ENCODE measurements around the gene ACADM. TPM values are rescaled to one million over a fixed set of nuclear protein-coding genes. Genes with fewer than 3 reads are reported as not detected.

The ACADM gene
- total RNA-seq, 4 donors from 2014 or later = 50.9 to 71.1 (median 59.7) TPM

DNA sequence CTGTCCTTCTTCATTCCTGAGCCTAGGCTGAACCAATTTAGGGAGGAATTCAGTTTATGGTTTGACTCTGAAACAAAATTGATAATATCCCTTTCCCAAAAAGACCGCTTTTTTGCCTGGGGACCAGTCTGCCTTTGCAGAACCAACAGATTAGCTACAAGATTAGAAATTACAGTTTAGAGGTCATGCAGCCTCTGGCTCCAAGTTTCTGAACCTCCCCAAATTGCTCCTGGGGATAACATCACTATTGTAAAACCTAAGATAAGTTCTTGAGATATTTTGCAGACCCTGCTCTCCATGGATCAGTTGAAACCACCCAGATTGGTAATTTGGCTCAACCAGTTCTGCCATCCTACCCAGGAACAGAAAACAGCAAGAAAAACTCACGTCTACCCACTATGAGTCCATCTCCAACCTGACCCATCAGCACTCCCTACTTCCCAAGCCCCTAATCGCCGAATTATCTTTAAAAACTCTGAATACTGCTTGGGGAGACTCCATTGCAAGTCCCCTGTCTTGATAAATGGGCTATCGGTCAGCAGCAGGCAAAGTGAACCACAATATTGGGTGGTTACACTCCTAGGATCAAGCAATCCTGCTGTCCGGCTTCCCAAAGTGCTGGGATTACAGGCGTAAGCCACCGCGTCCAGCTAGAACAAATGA, 60.9 kb downstream of the ACADM start:
- 16% methylated on average over 7 of the region's 9 CpGs for WGBS
- intact Hi-C loops (cut with DNase I) = loop anchor here (5.0 kb wide), 1 partner anchor 63 kb away; the partner anchor contains the start of gene ACADM
- H3K36me3 ChIP-seq = peaks cover under 1 to 25% (median 7%) of the 10 kb centered on the region in 4 donors
- no peak for DNase-seq (ENCODE audit: extremely low spot score)
- peaks cover 31 to 47% (median 43%) of the 10 kb centered on the region in 4 donors for H3K4me1 ChIP-seq
- no peak for TF ChIP-seq POLR2A (IDR thresholded peaks at IDR 0.05; ENCODE audit: low read depth)
- H3K4me3 ChIP-seq = peak overlapping the region; percentile 68 to 92 (median 78)
- H3K9me3 ChIP-seq = no peaks in the 10 kb centered on the region
- H3K27me3 ChIP-seq = no peaks in the 10 kb centered on the region
- H3K27ac ChIP-seq (replicated peaks in 1 of 4) = peak overlapping the region; percentile 82 to 89 (median 86)

DNA sequence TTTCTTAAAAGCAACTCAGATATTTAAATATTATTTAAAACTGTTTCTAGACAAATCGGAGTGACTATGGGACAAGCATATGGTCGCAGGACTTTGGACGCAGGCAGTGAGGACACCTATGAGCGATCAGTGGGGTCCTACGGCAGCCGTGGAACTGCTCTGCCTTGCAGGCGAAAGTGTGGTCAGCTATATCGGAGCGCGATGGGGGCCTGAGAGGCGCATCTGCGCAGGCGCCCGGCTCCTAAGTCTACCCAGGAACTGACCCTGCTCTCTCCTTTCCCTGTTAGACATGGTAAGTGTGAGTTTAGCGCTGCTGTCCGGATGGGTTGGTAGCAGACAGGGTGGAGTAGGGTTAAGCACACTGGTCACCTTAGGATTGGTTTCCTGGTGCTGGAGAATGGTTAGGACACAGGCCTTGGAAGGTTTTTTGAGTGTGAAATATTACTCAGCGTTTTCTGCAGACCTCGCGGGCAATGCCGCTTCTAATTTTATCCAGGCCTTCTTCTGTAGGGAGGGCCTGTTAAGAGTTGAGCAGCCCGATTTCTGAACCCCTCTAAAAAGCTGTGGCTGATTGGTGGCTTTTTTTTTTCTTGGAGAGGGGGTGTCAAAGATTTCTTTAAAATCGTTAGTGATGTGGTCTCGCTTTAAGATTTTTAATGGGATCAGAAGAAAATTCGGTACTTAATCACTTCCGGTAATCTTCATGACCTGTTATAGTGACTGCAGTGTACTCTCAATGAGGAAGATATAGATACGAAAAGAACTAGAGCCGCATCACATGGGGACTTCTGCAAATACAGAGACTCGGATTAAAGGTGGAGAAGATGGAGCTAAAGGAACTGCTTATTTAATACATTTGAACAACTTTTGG, 61.7 kb downstream of the ACADM start, which contains the start of gene RABGGTB:
Gene RABGGTB, plus strand, starts transcription at position 274 of the 871 bp plus-strand sequence. Its CDS starts 16 bp downstream, at position 290.
- WGBS = under 1% methylated on average over 28 of the region's 28 CpGs
- Histone ChIP-seq H3K27me3 (no peaks in the 10 kb centered on the region), H3K4me1 (peaks cover 35 to 55% (median 51%) of the 10 kb centered on the region in 4 donors), H3K4me3 (peak within 1 kb of the TSS; percentile 68 to 92 (median 78)), H3K27ac (replicated peaks in 1 of 4) (peak within 1 kb of the TSS; percentile 82 to 89 (median 86)), H3K9me3 (no peaks in the 10 kb centered on the region), H3K36me3 (peaks cover 8 to 33% (median 12%) of the 10 kb centered on the region in 4 donors)
- intact Hi-C loops (cut with DNase I) = loop anchor here (5.0 kb wide), 1 partner anchor 64 kb away; the partner anchor contains the start of gene ACADM
- peak; percentile 98 for DNase-seq (ENCODE audit: extremely low spot score)
- TF ChIP-seq EP300 (IDR thresholded peaks at IDR 0.05) (no peak), POLR2A (IDR thresholded peaks at IDR 0.05; ENCODE audit: low read depth) (peak; percentile 88), POLR2AphosphoS5 (IDR thresholded peaks at IDR 0.05) (peak; percentile 94 to 95)
- TF ChIP-seq, protein P1, sequence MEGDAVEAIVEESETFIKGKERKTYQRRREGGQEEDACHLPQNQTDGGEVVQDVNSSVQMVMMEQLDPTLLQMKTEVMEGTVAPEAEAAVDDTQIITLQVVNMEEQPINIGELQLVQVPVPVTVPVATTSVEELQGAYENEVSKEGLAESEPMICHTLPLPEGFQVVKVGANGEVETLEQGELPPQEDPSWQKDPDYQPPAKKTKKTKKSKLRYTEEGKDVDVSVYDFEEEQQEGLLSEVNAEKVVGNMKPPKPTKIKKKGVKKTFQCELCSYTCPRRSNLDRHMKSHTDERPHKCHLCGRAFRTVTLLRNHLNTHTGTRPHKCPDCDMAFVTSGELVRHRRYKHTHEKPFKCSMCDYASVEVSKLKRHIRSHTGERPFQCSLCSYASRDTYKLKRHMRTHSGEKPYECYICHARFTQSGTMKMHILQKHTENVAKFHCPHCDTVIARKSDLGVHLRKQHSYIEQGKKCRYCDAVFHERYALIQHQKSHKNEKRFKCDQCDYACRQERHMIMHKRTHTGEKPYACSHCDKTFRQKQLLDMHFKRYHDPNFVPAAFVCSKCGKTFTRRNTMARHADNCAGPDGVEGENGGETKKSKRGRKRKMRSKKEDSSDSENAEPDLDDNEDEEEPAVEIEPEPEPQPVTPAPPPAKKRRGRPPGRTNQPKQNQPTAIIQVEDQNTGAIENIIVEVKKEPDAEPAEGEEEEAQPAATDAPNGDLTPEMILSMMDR (IDR thresholded peaks at IDR 0.05) = no peak

DNA sequence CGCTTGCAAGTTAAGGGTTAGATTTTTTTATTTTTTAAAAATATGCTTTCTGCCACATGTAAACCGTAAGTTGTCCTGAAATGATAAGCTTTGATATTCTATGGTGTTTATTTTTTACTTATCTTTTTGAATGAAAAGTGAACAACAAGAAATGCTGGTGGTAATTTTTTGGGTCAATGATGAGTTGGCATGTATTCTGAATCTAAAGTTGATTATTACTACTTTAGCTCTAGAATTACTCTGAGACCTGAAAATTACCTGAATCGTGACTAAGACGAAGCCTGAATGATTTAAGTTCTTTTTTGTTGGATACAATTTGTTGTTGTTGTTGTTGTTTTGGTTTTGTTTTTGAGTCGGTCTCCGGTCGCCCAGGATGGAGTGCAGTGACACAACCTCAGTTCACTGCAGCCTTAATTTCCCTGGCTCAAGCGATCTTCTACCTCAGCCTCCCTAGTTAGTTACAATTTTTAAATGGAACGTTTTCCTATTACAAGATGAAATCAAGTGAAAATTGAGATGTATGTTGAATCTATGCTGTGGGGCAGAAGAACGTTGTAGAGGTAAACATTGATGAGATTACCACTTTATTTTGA, 62.5 kb downstream of the ACADM start:
- Histone ChIP-seq H3K36me3 (peaks cover 9 to 41% (median 20%) of the 10 kb centered on the region in 4 donors), H3K4me1 (peaks cover 35 to 58% (median 52%) of the 10 kb centered on the region in 4 donors), H3K27me3 (no peaks in the 10 kb centered on the region), H3K9me3 (no peaks in the 10 kb centered on the region), H3K4me3 (peak overlapping the region; percentile 68 to 92 (median 78)), H3K27ac (replicated peaks in 1 of 4) (peak overlapping the region; percentile 82 to 89 (median 86))
- no peak for DNase-seq (ENCODE audit: extremely low spot score)
- TF ChIP-seq POLR2AphosphoS5 (IDR thresholded peaks at IDR 0.05) (no peak), POLR2A (IDR thresholded peaks at IDR 0.05; ENCODE audit: low read depth) (no peak), EP300 (IDR thresholded peaks at IDR 0.05) (no peak)
- TF ChIP-seq, protein P1 (IDR thresholded peaks at IDR 0.05) = no peak
- intact Hi-C loops (cut with DNase I) = loop anchor here (5.0 kb wide), 1 partner anchor 65 kb away; the partner anchor contains the start of gene ACADM
- WGBS = 7% methylated on average over 10 of the region's 10 CpGs

DNA sequence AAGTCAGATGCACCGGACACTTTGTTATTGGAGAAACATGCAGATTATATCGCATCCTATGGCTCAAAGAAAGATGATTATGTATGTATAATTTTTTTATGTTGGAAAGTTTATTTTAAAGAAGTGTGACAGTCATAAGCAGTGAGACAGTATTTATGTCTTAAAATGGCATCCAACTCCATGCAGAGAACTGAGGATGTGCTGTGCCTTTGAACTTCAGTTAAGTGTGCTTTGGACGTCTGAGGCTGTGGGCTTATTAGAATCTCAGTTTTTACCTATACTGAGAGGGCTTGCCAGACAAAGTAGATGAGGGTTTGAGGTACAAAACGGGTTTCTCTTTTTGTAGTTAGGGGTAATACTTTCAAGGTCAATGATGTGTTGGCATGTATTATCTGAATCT, 63.0 kb downstream of the ACADM start:
- 25% methylated on average over 4 of the region's 4 CpGs for WGBS
- Histone ChIP-seq H3K9me3 (no peaks in the 10 kb centered on the region), H3K36me3 (peaks cover 9 to 46% (median 25%) of the 10 kb centered on the region in 4 donors), H3K4me1 (peaks cover 35 to 58% (median 52%) of the 10 kb centered on the region in 4 donors), H3K27ac (replicated peaks in 1 of 4) (peak overlapping the region in 3 of 4 donors; percentile 82 to 89 (median 86)), H3K4me3 (peak overlapping the region; percentile 68 to 92 (median 78)), H3K27me3 (no peaks in the 10 kb centered on the region)
- no peak for DNase-seq (ENCODE audit: extremely low spot score)
- no peak for TF ChIP-seq POLR2AphosphoS5 (IDR thresholded peaks at IDR 0.05)
- TF ChIP-seq EP300 (IDR thresholded peaks at IDR 0.05) = no peak
- TF ChIP-seq, protein P1 (IDR thresholded peaks at IDR 0.05) = no peak
- TF ChIP-seq POLR2A (IDR thresholded peaks at IDR 0.05; ENCODE audit: low read depth) = no peak
- intact Hi-C loops (cut with DNase I) = loop anchor here (5.0 kb wide), 1 partner anchor 65 kb away; the partner anchor contains the start of gene ACADM

All from esophagus muscularis mucosa (tissue), 4 donors.